Measurements from ENCODE around the gene GFER.

Gene GFER

DNA sequence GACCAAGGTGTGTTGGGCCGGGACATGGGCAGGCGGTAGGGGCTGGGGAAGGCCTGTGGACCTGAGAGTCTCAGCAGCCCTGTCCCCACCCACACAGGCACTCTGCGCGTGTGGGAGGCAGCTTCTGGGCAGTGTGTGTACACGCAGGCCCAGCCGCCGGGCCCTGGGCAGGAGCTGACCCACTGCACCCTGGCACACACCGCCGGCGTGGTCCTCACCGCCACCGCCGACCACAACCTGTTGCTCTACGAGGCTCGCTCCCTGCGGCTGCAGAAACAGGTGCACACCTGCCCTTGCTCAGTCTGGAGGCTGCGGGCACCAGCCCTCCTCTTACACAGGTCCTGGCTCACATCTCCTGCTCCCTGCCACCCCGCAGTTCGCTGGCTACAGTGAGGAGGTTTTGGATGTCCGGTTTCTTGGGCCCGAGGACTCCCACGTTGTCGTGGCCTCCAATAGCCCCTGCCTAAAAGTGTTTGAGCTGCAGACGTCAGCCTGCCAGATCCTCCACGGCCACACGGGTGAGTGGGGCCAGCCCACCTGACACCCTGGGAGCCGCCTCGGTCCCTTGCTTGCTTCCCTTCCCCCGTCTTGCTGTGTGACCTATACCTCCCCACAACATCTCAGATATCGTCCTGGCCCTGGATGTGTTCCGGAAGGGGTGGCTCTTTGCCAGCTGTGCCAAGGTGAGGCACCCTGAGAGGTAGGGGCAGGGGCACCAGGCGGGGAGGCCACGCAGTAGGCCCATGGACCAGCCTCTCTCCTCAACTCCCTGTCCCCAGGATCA, 8.4 kb upstream of the GFER start:
- DNase-seq = no peak

- DNase-seq = no peak
These were observed 7.8 kb upstream of the GFER start for GRCh38 chr16:1976216-1976520.

- DNase-seq = no peak
These were observed 6.8 kb upstream of the GFER start for GRCh38 chr16:1976951-1977874.

- no peak for DNase-seq
These were observed 6.1 kb upstream of the GFER start for GRCh38 chr16:1977875-1978268.

- DNase-seq = no peak
These were observed 5.4 kb upstream of the GFER start for GRCh38 chr16:1978476-1979120.

- no peak for DNase-seq
These were observed 4.5 kb upstream of the GFER start for GRCh38 chr16:1979271-1980029.

DNA sequence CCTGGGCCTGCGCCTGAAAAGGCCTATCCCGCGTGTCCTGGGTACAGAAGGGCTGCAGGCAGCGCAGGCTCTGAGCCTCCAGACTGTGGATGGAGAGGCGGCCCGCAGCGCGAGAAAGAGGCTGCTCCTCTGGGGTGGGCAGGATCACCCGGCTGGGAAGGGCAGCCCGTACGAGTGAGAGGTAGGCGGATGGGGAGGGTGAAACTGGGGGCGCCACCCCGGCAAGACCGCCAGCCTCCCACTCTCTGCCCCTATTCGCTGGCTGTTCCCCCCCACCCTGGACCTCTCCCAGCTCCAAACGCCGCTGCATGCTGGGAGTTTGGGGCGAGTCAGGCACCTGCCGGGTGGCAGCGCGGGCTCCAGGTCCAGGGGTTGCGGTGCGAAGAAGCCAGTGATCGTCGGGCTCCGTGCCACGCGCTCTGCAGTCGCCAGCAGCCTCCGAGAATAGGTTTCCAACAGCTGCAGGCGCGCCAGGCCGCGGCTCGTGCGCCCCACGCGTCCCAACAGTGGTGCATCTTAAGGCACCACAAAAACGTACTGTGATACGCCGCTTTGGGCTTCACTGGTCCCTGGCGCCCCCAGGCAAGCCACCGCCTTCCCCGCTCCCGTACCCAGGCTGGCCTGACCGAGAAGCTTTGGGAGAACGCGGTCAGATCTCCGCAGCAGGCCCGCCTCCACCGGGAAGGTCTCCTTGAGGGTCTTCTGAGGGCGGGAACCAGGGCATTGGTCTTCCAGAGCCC, 3.8 kb upstream of the GFER start:
- no peak for DNase-seq

GRCh38 chr16:1980770-1981087, 3.3 kb upstream of the GFER start:
- no peak for DNase-seq

DNA sequence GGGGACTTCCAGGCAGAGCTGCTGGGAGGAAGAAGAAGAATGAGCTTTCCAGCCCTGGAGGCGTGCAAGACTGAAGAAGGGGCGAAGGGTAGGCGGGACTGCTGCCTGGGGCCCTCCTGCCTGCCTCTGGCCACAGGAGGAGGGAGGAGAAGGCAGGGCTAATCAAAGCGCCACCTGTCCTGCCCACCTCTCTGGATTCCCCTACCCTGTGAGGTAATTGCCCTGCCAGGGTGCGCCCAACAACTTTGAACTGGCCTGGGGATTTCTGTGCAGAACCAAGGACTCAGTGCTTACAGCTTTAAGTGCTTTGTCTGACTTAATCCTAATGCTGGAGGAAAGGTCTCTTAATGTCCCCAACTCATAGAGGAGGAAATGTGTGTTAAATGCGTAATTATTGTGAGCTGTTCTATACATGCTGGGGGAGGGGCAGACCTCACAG, 2.6 kb upstream of the GFER start, which contains the start of gene NOXO1:
Gene NOXO1 (minus strand): TSS at position 72 of the 439 bp plus-strand sequence. CDS start 290 bp downstream, outside the sequence.
- no peak for DNase-seq

DNA sequence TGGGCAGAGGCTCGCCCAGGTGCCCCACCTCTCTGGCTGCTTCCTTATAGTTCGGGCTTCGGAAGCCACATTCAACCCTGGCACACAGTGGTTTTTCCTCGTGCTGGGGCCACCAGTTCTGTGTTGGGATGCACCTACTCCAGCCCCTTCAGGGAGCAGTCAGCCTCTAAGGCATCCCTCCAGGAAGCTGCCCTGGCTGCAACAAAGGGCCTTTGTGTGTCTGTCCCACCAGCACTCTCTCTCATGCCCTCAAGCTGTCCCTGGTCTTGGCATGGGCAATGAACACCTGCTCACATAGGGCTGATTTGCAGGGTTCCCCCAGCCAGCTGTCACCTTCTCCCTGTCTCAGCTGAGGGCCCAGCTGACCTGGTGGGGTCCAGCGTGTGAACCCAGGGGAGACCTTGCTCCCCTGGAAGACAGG, 2.0 kb upstream of the GFER start:
- DNase-seq = no peak

- no peak for DNase-seq
These were observed 926 bp upstream of the GFER start for GRCh38 chr16:1982991-1983543.

DNA sequence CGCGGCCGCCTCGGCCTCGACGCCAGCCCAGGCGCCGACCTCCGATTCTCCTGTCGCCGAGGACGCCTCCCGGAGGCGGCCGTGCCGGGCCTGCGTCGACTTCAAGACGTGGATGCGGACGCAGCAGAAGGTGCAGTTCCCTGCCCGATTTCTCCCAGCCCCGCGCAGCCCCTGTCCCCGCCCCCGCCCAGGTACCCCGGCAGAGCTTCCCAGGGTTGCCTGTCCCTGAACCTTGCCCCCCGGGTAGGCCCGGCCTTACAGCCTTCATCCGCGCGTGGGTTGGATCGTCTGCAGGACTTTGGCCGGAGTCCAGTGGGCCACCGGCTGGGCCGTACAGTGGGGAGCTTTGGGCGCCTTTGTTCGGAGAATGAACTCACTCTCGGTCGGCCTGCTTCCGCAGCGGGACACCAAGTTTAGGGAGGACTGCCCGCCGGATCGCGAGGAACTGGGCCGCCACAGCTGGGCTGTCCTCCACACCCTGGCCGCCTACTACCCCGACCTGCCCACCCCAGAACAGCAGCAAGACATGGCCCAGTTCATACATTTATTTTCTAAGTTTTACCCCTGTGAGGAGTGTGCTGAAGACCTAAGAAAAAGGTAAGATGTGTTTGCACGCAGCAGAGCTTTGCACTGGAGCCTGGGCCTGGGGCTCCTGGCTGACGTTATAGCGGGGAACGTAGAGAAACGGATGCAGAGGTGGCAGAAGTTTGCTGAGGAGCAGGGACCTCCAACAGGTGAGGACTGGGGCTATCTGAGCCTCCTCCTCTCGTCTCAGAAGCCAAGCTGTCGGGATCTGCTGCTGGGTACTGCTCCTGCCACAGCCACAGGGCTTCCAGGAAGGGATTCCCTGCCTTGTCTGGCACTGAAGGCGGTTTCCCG, 593 bp downstream of the GFER start:
- no peak for DNase-seq

- DNase-seq = no peak
These were observed 1.6 kb downstream of the GFER start for GRCh38 chr16:1985466-1986150.

GRCh38 chr16:1987198-1987597, 3.2 kb downstream of the GFER start:
- DNase-seq = no peak

DNA sequence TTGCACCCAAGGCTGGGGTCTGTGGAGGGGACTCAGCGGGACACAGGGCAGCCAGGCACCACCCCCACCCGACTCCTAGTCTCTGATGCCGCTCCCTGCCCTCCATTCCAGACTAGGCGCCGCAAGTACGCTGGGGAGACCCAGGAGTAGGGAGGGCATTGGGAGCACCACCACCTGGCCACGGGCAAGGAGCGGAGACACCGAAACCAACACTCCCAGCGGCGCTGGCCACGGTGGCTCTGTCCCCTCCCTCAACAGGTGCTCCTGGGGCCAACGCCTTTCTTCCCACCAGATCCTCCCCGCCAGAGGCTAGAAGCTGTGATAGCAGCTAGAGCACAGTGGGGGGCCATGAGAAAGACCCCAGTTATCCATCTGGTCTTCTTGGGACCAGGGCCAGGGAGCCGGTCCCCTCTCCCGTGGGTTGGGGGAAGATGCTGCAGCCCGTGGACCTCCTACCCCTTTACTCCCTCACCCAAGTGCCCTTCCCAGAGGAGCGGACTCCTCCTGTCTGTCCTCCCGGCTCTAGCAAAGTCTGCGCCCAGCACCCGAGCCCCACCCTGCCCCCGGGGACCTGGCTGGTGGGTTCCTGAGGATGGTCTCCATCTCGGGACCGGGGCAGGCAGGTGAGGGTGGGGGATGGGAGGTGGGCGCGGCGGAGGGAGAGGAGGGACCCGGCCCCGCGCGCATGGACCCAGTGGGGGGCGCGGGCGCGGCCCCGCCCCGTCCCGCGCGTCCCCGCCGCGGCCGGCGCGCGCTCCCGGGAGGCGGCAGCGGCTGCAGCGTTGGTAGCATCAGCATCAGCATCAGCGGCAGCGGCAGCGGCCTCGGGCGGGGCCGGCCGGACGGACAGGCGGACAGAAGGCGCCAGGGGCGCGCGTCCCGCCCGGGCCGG, 5.5 kb downstream of the GFER start, which contains the start of gene SYNGR3:
Gene SYNGR3 (plus strand): TSS at position 762 of the 892 bp plus-strand sequence. CDS start 133 bp downstream, outside the sequence.
- DNase-seq = no peak

- DNase-seq = no peak
These were observed 6.0 kb downstream of the GFER start for GRCh38 chr16:1990101-1990350.

DNA sequence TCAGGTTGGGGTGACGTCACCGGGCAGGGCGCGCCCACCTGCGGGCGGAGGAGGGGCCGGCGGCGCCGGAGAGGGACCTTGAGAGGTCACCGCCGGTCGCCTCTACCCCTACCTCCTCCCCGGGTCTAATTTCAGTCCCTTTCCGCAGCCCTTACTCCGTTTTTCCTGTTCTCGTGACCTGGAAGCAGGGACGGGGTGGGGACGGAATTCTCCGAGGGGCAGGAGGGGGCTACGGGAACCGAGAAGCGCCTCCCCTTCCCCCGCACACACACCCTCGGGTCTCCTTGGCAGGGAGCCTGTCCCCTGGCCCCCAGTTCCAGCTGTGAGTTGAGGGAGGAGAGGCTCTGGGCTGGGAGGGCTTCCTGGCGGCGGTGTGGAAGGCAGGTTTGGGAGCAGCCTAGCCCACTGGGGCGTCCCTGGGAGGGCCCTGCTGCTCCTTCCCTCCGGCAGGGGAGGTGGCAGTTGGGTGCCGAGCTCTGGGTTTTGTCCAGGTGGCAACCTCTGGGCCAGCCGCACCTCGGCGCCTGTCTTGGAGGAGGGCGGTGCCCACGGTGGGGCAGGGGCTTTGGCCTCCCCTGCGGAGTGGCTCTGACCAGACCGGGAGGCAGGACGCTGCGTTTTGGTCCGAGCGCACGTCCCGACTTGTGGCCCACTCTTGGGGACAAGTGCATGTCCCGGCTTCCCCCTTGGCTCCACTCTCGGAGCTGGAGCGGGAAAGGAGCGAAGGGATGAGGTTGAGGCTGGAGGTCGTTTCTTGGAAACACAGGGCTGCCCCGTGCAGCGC, 6.5 kb downstream of the GFER start:
- no peak for DNase-seq

- no peak for DNase-seq
These were observed 7.2 kb downstream of the GFER start for GRCh38 chr16:1991135-1991551.
